ENCODE results near the gene SYTL3.
"Not testable (repeated sequence)": the region's sequence is repeated elsewhere in the genome, so short reads cannot be mapped to it uniquely, and the experiment has no call there.

Gene SYTL3

DNA sequence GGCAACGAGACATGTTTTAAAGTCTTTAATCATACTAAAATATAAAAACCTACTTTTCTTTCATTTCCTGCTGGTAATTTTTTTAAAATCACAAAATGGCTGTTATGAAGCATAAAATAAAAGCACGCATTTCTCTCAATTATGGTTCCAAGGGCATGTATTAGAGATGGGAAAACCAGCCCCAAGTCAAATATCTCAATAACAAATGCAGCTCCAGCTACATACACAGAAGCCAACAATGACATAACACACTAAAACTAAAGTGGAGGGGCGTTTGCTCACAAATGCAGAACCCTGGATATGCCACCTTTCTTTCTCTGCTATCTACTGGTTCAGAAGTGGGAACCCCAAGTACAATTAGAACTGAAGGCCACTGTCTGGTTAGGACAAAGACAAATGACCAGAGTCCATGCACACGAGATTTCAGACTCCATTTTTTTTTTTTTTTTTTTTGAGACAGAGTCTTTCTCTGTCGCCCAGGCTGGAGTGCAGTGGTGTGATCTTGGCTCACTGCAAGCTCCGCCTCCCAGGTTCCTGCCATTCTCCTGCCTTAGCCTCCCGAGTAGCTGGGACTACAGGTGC is 141.5 kb downstream of the SYTL3 start:
- H3K4me3 ChIP-seq (ENCODE audit: low read length): no peak overlapping the region
- TF ChIP-seq, protein P1, sequence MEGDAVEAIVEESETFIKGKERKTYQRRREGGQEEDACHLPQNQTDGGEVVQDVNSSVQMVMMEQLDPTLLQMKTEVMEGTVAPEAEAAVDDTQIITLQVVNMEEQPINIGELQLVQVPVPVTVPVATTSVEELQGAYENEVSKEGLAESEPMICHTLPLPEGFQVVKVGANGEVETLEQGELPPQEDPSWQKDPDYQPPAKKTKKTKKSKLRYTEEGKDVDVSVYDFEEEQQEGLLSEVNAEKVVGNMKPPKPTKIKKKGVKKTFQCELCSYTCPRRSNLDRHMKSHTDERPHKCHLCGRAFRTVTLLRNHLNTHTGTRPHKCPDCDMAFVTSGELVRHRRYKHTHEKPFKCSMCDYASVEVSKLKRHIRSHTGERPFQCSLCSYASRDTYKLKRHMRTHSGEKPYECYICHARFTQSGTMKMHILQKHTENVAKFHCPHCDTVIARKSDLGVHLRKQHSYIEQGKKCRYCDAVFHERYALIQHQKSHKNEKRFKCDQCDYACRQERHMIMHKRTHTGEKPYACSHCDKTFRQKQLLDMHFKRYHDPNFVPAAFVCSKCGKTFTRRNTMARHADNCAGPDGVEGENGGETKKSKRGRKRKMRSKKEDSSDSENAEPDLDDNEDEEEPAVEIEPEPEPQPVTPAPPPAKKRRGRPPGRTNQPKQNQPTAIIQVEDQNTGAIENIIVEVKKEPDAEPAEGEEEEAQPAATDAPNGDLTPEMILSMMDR (IDR thresholded peaks at IDR 0.05; ENCODE audit: insufficient read depth, low read depth, low read length, missing control alignments): no peak
- DNase-seq (ENCODE audit: low read depth): no peak

DNA sequence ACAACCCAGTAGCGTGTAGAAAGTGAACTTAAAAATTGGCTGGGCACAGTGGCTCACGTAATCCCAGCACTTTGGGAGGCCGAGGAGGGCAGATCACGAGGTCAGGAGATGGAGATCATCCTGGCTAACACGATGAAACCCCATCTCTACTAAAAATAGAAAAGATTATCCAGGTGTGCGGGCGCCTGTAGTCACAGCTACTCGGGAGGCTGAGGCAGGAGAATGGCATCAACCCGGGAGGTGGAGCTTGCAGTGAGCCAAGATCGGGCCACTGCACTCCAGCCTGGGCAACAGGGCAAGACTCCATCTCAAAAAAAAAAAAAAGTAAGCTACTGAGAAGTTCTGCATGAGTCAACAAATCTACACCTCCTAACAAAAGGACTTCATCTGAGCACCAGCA is 142.7 kb downstream of the SYTL3 start:
- not testable (repeated sequence) for H3K4me3 ChIP-seq (ENCODE audit: low read length); DNase-seq (ENCODE audit: low read depth)

DNA sequence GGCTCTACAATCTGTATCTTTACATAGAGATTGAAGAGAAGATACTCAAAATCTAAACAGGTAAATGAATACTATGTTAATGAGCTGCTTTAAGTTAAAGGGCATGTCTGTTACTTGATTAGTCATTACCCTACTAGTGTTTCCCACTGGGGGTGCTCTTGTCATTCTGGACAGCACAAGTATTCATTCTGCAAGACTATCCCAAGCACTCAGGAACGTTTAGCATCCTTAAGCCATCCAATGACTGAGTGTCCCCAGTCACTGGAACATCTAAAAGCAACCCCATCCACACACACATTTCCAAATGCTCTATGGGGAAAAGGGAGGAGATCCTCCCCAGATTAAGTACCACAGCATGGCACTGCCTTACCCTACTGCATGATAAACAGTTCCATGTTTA is 143.6 kb downstream of the SYTL3 start:
- TF ChIP-seq, protein P1 (IDR thresholded peaks at IDR 0.05; ENCODE audit: insufficient read depth, low read depth, low read length, missing control alignments): peak; percentile 52
- DNase-seq (ENCODE audit: low read depth): peak; percentile 72
- H3K4me3 ChIP-seq (ENCODE audit: low read length): no peak overlapping the region

DNA sequence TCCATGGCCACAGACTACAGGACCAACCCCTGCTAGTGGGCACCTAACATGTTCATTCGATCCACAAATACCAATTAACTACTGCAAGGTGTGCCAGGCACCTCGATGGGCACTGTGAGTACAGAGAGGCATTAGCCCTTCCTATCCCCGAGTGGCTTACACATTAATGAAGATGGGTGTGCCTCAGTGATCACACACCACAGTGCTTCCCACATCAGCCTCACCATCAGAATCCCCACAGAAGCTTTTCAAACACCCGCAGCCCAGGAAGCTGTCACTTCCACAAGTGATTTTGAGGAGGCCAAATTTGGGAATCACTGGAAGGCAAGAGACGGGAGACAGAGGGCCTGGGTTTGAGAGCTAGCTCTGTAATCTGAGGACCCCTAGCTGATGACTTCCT is 145.7 kb downstream of the SYTL3 start:
- no peak overlapping the region for H3K4me3 ChIP-seq (ENCODE audit: low read length)
- no peak for DNase-seq (ENCODE audit: low read depth)
- TF ChIP-seq, protein P1 (IDR thresholded peaks at IDR 0.05; ENCODE audit: insufficient read depth, low read depth, low read length, missing control alignments): no peak

DNA sequence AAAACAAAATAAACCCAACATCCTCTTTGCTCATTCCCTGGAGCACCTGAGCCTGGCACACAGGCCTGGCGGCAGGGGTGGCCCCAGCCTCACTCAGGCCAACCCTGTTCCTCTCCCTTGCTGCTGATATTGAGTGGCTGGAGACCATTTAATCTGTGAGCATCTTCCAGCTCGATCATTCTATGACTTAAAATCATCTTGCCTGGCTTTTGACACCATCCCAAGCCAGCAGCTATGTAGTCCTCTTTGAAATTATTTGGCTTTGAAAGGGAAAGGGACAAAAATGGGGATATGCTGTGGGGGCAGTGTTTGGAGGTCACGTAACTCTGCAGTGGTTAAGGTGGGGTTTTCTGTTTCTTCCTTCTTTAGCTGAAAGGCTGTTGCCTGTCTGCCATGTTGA is 146.5 kb downstream of the SYTL3 start:
- DNase-seq (ENCODE audit: low read depth): no peak
- H3K4me3 ChIP-seq (ENCODE audit: low read length): no peak overlapping the region
- TF ChIP-seq, protein P1 (IDR thresholded peaks at IDR 0.05; ENCODE audit: insufficient read depth, low read depth, low read length, missing control alignments): no peak

DNA sequence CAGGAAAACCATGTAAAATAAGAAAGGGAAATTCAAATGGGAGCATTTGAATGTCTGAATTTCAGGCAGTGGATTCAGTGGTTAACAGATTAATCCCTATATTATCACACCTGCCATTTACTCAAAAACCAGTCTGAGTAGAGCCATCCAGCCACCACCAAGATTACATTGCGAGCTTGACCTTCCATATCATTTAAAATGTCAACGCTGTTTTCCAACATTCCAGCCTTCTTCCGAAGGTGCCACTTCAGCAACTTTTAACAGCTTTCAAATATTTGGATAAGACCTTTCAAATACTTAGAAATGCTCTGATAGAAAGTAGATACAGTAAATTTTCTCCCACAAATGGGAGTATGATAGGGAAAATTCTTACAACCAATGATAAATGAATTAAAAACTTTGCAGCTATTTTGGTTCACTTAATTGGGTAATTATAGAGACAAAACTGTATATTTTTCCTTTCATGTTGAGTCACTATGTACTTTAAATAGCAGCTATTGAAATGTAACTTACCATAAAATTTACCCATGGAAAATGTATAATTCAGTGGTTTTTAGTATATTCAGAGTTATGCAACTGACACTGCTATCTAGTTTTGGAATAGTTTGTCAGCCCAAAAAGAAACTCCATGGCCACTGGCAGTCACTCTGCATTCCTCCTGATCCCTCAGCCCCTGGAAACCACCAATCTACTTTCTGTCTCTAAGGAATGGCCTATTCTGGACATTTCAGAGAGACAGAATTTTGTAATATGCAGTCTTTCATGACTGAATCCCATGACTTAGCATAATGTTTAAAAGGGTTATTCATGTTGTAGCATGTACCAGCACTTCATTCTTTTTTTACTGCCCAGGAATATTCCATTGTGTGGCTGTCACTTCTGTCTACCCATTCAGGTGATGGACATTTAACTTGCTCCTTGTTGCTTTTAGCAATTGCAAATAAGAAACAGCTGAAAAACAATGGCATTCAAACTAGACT is 147.8 kb downstream of the SYTL3 start:
- TF ChIP-seq, protein P1 (IDR thresholded peaks at IDR 0.05; ENCODE audit: insufficient read depth, low read depth, low read length, missing control alignments): no peak
- peak; percentile 69 for DNase-seq (ENCODE audit: low read depth)
- H3K4me3 ChIP-seq (ENCODE audit: low read length): no peak overlapping the region

DNA sequence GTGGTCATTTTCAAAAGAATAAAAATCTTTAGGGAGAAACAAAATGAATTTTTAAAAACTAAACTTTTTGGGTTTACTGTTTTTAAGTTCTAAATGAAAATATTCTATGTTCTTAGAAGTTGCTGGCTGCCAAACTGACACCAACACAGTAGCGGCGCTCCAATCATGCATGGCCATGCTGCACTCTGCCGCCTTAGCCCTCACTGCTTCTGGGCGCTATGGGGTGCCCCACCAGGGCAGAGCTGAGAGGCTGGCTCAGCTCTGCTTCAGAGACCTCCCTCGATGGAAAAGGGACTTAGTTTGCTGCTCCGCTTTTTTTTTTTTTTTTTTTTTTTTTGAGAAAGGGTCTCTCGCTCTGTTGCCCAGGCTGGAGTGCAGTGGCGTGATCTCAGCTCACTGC is 148.5 kb downstream of the SYTL3 start:
- no peak overlapping the region for H3K4me3 ChIP-seq (ENCODE audit: low read length)
- TF ChIP-seq, protein P1 (IDR thresholded peaks at IDR 0.05; ENCODE audit: insufficient read depth, low read depth, low read length, missing control alignments): no peak
- DNase-seq (ENCODE audit: low read depth): no peak
